HG02763 (cell line): ENCODE data around the gene IL36A.

Experiments
- ATAC-seq: cut with Tn5 transposase; IDR thresholded peaks from one replicate; pipeline ENCODE4 v1.9.1; 2021; ENCODE audit warnings: mild to moderate bottlenecking, moderate library complexity; ENCODE audit not compliant: unreplicated experiment

The IL36A gene, protein sequence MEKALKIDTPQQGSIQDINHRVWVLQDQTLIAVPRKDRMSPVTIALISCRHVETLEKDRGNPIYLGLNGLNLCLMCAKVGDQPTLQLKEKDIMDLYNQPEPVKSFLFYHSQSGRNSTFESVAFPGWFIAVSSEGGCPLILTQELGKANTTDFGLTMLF

DNA sequence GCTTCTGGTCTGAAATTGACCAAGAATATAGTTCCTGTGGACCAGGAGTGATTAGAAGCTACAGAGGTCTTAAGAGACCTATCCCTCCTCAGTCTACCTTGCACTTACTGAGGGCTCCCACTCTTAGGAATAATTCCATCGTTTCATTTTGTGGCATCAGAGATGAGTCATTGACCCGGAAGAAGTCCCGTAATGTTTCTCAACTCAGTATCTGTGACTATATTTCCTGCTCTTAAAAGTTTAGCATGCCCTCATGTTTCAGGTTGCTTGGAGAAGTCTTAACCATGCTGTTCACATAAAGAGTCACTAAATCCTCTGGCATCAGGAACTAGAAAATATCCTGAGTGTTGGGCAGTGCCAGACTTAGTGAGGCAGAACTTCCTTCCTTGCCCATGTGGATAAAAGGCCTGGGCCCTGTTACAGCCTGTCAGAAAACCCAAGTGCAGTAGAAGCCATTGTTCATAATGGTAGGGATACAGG is at the start of gene IL36A:
Gene IL36A, plus strand, starts transcription at position 430 of the 480 bp plus-strand sequence. CDS start 413 bp downstream, outside the sequence.
- ATAC-seq, result no peak

- no peak for ATAC-seq
Measured at GRCh38 chr2:112957511-112957910, 47.7 kb upstream of the IL36A start.

- no peak for ATAC-seq
Measured at GRCh38 chr2:112958428-112959108, 46.7 kb upstream of the IL36A start.

DNA sequence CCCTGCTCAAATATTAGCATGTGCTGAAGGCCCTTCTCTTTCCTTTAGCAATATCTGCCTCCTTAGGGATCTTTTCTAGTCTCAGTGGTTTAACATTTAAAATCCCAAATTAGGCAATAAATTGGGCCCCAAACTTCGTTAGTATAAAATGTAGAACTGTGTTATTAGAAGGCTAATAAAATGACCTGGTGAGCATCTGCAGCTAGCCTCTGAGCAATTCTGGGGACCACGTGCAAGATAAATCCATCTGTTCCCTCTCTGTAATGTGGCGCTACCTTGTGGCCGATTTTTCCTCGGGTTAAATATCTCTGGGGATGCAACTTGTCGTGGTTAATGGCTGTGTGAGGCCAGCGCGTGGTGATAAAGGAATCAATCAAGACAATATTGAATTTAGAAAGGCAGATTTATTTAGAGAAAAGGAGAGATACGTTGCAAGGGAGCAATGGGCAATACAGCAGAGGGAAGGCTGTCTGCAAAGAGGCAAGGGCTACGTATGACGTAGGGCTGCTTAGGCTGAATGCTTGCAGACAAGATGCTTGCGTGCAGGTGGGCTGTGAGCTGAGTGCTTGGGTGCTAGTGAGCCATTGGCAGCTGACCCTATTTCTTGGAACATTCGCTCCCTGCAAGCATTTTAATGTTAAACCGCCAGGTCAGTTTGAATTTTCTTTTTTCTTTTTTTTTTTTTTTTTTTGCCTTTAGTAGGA is 46.0 kb upstream of the IL36A start:
- ATAC-seq, result no peak

DNA sequence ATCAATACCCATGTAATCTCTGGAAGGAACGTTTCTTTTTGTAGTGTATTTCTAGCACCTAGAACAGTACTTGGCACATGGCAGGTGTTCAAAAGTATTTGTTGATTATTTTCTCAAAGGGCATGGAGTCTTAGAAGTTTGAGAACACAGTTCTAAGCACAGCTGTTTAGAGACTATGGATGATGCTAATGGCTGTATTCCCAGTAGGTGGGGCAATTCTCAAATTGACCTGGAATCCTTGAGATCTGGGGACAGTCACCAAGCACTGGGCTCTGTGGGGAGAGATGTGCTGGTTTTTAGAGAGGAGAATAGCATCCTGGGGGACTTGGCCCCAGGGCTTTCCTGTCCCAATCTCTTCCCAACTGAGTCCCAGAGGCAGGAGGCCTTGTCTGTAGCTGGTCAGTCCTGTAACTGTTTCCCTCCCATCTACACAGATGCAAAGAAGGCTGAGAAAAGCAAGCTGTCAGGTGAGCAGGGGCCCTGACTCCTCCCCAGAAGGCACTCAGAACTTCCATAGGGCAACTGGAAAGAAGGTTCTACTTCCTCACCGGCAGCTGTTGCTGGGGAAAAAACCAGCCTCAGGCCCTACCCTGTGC is 44.9 kb upstream of the IL36A start:
- ATAC-seq, result no peak

- no peak for ATAC-seq
Measured at GRCh38 chr2:112962308-112963175, 42.7 kb upstream of the IL36A start.

DNA sequence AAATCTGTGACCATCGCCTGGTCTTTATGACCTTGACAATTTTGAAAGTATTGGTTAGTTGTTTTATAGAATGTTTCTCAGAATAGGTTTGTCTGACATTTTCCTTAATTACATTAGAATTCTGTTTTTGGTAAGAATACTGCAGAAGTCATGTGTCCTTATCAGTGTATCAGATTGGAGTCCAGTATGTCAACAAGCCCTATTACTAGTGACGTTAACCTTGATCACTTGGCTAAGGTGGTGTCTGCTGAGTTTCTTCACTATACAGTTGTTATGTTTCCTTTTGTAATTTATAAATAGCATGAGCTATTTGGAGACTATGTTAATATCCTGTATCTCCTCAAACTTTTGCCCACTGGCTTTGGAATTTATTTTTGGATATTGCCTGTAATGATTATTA is 38.2 kb upstream of the IL36A start:
- ATAC-seq, result no peak

DNA sequence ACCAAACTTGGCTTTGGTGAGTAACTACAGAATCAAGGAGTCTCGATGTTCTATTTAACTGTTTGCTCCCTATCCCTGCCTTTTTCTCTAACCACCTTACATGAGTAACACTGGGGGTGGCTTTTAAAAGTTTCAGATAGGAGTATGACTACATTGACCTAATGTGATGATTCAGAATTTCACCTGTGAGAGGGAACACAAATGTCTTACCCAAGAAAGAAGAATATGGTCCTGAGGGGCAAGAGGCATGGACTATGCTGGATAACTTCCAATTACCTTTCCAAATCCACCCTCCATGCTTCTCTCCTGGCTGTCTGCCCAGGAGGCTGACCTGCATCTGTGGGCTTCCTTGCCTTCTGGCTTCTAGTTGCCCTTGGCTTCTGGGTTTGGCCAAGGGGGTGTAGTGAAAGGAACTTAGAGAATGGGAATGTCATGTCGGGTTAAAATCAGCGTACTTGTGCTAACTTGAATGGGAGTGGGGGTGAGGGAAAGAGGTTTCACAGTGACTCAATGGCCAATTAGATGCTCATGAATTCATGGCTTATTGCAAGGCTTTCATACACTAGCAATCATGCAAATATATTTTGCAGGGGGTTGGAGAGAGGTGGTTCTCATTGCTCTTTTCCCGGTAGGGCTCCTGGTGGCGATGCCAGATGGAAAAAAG is 32.7 kb upstream of the IL36A start:
- no peak for ATAC-seq

GRCh38 chr2:112973156-112973555 is 32.1 kb upstream of the IL36A start:
- no peak for ATAC-seq

- no peak for ATAC-seq
Measured at GRCh38 chr2:112977559-112978056, 27.7 kb upstream of the IL36A start, which contains the start of gene IL36G. Gene IL36G, plus strand, starts transcription at chr2:112978006. Its CDS starts 633 bp downstream, at chr2:112978639.

- no peak for ATAC-seq
Measured at GRCh38 chr2:112979731-112980130, 25.5 kb upstream of the IL36A start.

- ATAC-seq, result no peak
Measured at GRCh38 chr2:112980537-112980936, 24.7 kb upstream of the IL36A start.

DNA sequence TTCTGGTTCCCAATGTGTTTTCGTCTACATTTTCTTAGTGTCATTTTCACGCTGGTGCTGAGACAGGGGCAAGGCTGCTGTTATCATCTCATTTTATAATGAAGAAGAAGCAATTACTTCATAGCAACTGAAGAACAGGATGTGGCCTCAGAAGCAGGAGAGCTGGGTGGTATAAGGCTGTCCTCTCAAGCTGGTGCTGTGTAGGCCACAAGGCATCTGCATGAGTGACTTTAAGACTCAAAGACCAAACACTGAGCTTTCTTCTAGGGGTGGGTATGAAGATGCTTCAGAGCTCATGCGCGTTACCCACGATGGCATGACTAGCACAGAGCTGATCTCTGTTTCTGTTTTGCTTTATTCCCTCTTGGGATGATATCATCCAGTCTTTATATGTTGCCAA is 20.2 kb upstream of the IL36A start:
- no peak for ATAC-seq

- ATAC-seq, result no peak
Measured at GRCh38 chr2:112989611-112990010, 15.6 kb upstream of the IL36A start.

- no peak for ATAC-seq
Measured at GRCh38 chr2:112993831-112994230, 11.4 kb upstream of the IL36A start.

DNA sequence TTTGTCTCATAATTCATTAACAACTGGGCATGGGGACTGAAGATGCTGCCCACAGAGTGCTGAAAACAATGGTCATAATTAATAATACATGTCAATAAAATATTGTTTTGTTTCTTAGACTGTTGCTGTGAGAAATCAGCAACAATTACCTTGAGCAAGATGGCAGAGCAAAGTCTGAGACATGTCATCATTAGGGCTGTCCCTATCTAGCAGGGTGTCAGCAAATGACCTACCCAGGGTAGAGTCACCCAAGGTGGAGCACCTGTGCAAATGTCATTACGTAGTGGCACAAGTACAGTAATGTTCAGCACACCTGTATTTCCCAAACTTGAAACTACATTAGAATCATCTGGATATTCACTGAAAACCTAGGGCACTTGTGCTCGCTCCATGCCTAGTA is 10.6 kb upstream of the IL36A start:
- ATAC-seq, result no peak

DNA sequence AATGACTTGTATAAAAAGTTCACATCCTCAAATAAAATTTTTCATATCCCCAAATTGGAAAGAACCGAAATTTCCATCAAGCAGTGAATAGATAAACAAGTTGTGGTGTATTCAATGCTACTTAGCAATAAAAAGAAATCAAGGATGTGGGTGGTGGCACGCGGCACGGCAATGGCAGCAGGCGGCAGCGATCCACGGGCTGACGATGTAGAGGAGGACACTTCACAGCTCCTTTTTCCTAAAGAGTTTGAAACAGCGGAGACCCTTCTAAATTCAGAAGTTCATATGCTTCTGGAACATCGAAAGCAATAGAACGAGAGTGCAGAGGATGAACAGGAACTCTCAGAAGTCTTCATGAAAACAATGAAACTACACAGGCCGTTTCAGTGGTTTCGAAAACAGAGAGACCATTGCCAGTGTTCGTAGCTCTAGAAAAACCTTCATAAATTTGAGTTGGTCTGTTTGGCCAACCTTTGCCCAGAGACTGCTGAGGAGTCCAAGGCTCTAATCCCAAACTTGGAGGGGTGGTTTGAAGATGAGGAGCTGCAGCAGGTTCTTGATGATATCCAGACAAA is 9.8 kb upstream of the IL36A start:
- no peak for ATAC-seq

- ATAC-seq, result no peak
Measured at GRCh38 chr2:112996635-112997034, 8.6 kb upstream of the IL36A start.

DNA sequence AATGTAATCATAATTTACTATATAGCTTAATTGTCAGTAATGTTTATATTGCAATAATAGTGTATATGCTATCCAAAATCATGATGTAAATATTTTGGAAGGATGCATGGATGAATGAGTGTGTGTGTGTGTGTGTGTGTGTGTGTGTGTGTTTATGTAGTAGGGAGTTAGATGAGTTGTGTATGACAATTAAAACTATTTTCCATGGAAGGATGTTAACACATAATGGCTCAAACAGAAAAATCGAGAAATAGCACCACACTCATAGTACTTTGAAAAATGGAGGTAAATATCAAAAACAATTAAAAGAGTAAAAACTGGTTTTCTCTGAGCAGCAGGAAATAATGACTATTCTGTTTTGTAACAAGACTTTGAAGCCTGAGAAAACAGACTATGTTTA is 8.1 kb upstream of the IL36A start:
- ATAC-seq, result no peak

DNA sequence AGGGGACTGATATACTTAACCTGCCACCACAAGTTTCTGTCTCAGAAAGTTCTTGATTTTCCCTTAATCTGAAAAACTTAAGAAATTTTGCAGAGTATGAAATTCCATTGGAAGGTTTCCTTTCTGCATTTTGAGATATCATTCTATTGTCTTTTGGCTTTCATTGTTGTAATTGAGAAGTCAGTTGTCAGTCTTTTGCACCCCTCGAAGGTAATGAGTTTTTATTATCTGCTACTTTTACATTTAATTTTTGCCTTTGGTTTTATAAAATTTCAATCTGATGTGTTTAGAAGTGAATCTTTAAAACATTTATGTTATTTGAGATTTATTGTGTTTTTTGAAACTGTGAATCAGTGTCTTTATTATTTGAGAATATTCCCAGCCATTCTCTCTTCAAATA is 4.8 kb upstream of the IL36A start:
- ATAC-seq, result no peak
